RWPE1 (cell line): ENCODE measurements around the gene SLC16A5.
"Not testable (repeated sequence)": the region's sequence is repeated elsewhere in the genome, so short reads cannot be mapped to it uniquely, and the experiment has no call there.

Source experiments
- CTCF ChIA-PET: fragments of 350-600 bp; sonication (Branson Sonifier 250); formaldehyde crosslinking; extraction: SDS; loops from one replicate; lab custom pipeline; 2021; lab: Yijun Ruan, JAX
- POLR2A ChIA-PET: fragments of 400-600 bp; formaldehyde crosslinking; extraction: SDS; loops from one replicate; lab custom pipeline; 2020; ENCODE audit warnings: antibody characterized with exemption; ENCODE audit not compliant: low non-redundant PET; lab: Yijun Ruan, JAX
- DNase-seq: peaks from one replicate; pipeline ENCODE4 v3.0.0; 2012; ENCODE audit warnings: low spot score
- H3K27ac ChIP-seq: fragments of 450-650 bp; 2 replicates; pipeline ENCODE4 v1.5.1; 2017
- TF ChIP-seq, protein P1 (sequence below): fragments of 450-650 bp; conservative IDR thresholded peaks from 2 replicates; pipeline ENCODE4 v1.5.1; 2017; ENCODE audit warnings: low read depth, mild to moderate bottlenecking

Gene SLC16A5

DNA sequence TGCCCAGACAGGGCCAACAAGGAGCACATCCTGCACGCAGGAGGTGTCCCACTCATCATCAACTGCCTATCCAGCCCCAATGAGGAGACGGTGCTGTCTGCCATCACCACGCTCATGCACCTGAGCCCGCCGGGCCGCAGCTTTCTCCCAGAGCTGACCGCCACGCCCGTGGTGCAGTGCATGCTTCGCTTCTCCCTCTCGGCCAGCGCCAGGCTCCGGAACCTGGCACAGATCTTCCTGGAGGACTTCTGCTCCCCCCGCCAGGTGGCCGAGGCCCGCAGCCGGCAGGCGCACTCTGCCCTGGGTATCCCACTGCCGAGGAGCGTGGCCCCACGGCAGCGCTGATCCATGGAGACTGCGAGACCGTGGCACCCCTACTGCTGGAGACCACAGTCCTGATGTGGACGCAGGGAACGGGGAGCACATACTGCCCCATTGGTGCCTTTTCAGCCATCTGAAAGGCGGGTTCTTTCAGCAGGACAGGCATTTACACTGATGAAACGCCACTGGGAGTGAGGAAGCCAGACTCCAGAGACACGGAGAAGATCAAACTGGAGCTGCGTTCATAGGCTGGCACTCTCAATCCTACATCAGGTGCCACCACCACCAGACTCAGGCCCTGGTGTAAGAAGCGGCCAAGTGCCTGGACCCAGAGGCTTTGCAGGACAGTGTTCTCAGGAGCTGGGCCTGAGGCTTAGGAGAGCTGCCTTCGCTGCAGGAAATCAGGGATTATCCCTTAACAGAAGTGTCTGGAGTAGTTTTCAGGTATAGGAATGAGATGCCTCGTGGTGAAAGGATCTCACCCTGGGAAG, 41.1 kb downstream of the SLC16A5 start:
- peak overlapping the region; percentile 100 for H3K27ac ChIP-seq
- ChIA-PET POLR2A (interaction anchor here (0.5 kb wide), 1 partner anchor 40 kb away, joined by 3 read pairs; no protein-coding TSS in a partner anchor), CTCF (interaction anchor here (0.6 to 2.9 kb wide), 4 partner anchors 9 to 123 kb away, joined by 3 to 14 read pairs (median 4); no protein-coding TSS in a partner anchor)
- TF ChIP-seq, protein P1, sequence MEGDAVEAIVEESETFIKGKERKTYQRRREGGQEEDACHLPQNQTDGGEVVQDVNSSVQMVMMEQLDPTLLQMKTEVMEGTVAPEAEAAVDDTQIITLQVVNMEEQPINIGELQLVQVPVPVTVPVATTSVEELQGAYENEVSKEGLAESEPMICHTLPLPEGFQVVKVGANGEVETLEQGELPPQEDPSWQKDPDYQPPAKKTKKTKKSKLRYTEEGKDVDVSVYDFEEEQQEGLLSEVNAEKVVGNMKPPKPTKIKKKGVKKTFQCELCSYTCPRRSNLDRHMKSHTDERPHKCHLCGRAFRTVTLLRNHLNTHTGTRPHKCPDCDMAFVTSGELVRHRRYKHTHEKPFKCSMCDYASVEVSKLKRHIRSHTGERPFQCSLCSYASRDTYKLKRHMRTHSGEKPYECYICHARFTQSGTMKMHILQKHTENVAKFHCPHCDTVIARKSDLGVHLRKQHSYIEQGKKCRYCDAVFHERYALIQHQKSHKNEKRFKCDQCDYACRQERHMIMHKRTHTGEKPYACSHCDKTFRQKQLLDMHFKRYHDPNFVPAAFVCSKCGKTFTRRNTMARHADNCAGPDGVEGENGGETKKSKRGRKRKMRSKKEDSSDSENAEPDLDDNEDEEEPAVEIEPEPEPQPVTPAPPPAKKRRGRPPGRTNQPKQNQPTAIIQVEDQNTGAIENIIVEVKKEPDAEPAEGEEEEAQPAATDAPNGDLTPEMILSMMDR: no peak
- no peak for DNase-seq

DNA sequence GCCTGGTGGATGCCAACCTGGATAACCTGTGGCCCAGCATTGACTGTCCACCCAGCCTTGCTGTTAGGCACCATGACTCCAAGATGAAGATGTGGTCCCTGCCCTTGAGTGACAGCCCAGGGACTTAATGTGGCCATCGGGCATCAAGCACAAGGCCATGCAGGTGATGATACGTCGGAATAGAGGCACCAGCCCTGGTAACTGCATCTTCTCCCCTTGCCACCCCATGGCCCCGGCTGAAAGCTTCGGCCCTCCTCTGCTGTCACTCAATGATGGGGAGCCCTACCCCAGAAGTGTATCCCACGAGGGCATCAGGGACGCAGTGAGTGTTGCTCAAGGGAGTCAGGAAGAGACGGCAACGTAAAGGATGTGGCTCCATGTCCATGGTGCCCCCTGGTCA, 41.8 kb downstream of the SLC16A5 start:
- TF ChIP-seq, protein P1: no peak
- peak overlapping the region; percentile 100 for H3K27ac ChIP-seq
- DNase-seq: no peak
- CTCF ChIA-PET: interaction anchor here (0.5 to 2.9 kb wide), 5 partner anchors 10 to 124 kb away, joined by 3 to 14 read pairs (median 4); no protein-coding TSS in a partner anchor
- POLR2A ChIA-PET: no interaction called here

DNA sequence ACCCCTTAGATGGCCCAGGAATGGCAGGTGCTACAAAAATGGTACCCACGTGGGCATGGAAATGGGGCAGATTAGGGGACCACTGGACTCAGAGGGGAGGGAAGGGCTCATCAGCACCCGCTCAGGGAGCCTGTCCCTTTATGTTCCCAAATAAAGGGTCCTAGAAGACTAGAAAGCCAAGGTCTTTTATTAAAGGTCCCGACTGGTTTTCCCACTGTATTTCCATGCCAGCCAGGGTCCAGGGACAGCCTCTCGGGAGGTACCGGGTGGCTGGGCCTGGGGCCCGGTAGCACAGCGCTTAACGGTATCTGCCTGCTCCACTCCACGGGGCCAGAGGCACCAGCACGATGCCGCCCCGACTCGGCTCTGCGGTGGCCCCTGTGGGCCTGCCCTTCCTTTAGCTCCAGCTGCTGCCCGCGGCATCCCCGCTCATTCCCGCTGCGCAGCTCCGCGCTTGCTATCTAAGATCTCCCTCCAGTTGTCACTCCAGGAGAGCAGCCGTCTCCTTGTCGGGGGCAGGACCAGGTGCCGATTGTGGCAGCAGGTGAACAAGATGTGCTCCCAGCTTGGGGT, 42.4 kb downstream of the SLC16A5 start:
- peak overlapping the region; percentile 100 for H3K27ac ChIP-seq
- CTCF ChIA-PET: interaction anchor here (0.5 to 5.8 kb wide), 10 partner anchors 11 to 45 kb away, joined by 3 to 61 read pairs (median 4); no protein-coding TSS in a partner anchor
- POLR2A ChIA-PET: no interaction called here
- no peak for DNase-seq
- TF ChIP-seq, protein P1: no peak

DNA sequence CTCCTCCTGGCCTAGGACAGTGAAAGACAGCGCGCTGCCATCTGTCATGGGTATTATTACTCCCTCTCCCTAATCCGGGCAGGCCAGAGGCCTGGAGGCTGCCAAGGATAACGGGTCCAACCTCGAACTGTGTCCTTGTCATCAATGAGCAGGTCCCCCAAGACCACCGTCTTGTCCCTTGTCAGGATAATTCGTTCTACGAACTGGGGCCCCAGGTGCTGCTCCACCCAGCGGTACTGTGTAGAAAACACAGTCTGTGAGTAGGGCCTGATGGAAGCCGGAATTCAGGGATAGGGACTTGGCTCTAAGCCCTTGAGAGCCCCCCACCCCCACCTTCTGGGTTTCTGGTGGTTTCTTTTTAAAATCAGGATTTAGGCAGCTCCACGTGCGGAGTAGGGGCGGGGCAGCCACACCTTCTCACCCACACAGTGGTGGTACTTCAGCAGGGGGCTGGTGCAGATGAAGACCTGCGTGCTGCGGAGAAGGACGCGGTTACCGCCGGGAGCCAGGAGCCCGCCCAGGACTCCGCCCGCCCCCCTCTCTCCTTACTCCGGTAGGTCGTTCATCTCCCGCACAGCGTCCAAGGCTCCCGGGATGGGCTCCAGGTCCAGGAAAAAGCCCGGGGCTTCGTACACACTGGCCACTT, 43.0 kb downstream of the SLC16A5 start:
- ChIA-PET CTCF (interaction anchor here (0.6 to 5.8 kb wide), 9 partner anchors 14 to 61 kb away, joined by 3 to 61 read pairs (median 4); no protein-coding TSS in a partner anchor), POLR2A (interaction anchor here (0.9 to 1.8 kb wide), 2 partner anchors 17 to 23 kb away, joined by 4 to 6 read pairs; no protein-coding TSS in a partner anchor)
- H3K27ac ChIP-seq: peak overlapping the region; percentile 100
- TF ChIP-seq, protein P1: peak; percentile 62
- peak; percentile 54 for DNase-seq

DNA sequence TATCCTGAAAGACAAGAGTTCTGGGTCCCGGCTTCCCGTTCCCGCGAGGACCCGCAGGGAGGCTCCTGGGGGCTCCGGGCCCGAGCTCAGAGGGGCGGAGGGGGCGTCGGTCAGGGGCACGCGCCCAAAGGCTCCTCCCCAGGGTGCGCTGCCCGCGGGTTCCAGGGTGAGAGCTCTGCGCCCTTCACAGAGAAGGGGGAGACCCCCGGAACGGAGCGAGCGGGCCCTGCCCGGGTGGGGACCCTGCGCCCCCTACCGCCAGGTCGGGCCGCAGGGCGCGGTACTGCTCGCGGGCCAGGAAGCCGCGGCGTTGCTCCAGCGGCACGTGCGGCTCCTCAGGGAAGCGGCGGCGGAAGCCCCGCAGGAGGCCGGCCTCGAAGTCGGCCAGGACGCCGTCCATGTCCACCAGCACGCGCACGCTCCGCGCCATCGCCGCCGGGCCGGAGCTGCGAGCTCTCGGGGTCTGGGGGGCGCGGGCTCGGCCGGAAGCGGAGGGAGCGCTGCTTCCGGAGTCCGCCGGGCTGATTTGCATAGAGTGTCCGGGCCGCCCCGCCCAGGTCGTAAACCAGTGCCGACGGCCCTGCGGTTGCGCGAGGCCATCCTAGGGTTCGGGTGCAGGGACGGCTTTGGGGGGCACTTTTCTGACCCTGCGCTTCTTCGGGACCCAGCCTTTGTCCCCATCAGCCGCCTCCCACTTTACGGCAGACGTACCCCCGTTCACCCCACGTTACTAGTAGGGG, 43.7 kb downstream of the SLC16A5 start, which contains the start of gene NT5C:
Gene NT5C, minus strand, starts transcription at position 465 of the 740 bp plus-strand sequence. Its CDS starts 35 bp downstream, at position 430.
- TF ChIP-seq, protein P1: peak; percentile 78
- DNase-seq: peak; percentile 68
- CTCF ChIA-PET: interaction anchor here (0.5 to 5.8 kb wide), 12 partner anchors 9 to 61 kb away, joined by 3 to 61 read pairs (median 4); no protein-coding TSS in a partner anchor
- POLR2A ChIA-PET: interaction anchor here (0.8 to 1.8 kb wide), 3 partner anchors 15 to 24 kb away, joined by 4 to 6 read pairs (median 5); no protein-coding TSS in a partner anchor
- H3K27ac ChIP-seq: peak within 1 kb of the TSS; percentile 100

DNA sequence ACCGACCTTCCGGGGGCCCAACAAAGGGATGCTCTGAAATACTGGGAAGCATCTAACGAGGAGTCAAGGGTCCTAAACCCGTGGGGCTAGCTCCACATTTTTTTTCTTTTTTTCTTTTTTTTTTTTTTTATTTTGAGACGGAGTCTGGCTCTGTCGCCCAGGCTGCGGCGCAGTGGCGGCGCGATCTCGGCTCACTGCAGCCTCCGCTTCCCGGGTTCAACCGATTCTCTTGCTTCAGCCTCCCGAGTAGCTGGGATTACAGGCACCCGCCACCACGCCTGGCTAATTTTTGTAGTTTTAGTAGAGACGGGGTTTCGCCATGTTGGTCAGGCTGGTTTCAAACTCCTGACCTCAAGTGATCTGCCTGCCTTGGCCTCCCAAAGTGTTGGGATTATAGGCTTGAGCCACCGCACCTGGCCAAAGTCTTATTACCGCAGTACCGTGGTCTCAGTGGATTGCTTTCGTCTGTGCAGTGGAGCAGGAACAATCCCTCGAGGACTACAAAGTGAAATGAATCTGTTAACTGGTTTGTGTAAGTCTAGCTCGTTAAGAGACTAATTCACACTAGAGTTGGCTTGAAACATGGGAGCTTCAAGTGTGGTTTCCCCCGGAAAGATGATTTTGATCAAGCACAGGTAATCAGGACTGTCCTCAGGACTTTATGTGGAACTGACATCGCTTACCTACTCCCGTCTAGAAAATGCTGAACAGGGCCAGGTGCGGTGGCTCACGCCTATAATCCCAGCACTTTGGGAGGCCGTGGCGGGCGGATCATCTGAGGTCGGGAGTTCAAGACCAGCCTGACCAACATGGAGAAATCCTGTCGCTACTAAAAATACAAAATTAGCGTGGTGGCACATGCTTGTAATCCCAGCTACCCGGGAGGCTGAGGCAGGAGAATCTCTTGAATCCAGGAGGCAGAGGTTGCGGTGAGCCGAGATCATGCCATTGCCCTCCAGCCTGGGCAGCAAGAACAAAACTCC, 44.6 kb downstream of the SLC16A5 start:
- H3K27ac ChIP-seq: peak overlapping the region; percentile 100
- ChIA-PET CTCF (interaction anchor here (0.6 to 5.8 kb wide), 8 partner anchors 9 to 39 kb away, joined by 3 to 61 read pairs (median 4); no protein-coding TSS in a partner anchor), POLR2A (interaction anchor here (0.8 to 1.8 kb wide), 2 partner anchors 16 to 18 kb away, joined by 5 to 6 read pairs; no protein-coding TSS in a partner anchor)
- DNase-seq: not testable (repeated sequence)
